HG02981 (cell line): Measurements from ENCODE around the gene PI16.

Experiments used
- ATAC-seq: cut with Tn5 transposase; IDR thresholded peaks from one replicate; pipeline ENCODE4 v1.9.1; 2021; ENCODE audit warnings: mild to moderate bottlenecking, moderate library complexity; ENCODE audit not compliant: unreplicated experiment

Gene PI16

GRCh38 chr6:36997811-36998722, 43.5 kb downstream of the PI16 start:
- no peak for ATAC-seq

GRCh38 chr6:36998723-36999038, 44.1 kb downstream of the PI16 start:
- ATAC-seq = no peak

GRCh38 chr6:36999061-36999750, 44.7 kb downstream of the PI16 start:
- ATAC-seq = no peak

DNA sequence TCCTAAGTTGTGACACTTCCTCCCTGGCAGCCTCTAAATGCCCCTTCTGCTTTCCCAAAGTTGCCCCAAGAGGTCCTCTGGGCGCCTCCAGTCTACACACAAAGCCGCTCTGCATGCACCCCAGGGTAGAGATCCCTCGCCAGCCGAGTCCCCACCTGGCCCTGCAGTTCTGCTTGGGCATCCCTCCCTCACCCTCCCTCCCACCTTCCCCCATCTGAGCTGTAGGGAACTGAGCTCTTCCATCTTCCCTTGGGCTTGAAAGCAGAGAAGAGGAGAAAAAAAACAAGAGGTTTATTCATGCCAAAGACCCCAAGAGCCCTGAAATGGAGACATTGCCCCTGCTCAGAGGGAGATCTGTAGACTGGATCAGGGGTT, 45.2 kb downstream of the PI16 start:
- no peak for ATAC-seq

- ATAC-seq = no peak
Measured at GRCh38 chr6:37004044-37004980, 49.8 kb downstream of the PI16 start.

DNA sequence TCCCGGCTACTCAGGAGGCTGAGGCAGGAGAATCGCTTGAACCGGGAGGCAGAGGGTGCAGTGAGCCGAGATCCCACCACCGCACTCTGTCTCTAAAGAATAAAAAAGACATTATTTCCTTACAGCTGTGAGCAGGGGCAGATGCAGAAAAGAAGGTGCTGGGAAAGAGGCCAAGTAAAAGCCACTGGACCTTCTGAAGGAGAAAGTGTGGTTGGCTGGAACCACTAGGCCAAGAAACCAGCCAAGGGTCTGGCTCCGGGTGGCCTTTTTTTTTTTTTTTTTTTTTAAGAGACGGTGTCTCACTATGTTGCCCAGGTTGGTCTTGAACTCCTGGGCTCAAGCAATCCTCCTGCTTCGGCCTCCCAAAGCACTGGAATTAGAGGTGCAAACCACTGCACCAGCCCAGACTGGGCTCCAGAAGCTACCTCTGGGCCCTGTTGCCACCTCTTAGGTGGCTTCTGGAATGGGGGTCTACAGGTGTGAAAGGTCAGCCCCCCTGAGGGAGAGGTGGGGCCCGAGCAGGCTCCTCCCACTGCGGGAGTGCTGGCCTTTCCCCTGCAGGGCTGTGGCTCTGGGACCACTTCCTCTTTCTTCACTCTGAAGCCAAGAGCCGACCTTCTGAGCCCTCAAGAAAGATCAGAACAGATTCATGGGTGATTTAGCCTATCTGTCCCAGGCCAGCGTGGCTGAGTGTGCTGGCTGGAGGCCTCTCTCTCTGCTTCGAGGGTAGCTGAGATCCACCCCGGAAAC, 50.7 kb downstream of the PI16 start, which contains the start of gene FGD2:
TSS of gene FGD2 (plus strand) at position 595 of the 750 bp plus-strand sequence. CDS start 163 bp downstream, outside the sequence.
- peak; percentile 70 for ATAC-seq

GRCh38 chr6:37005827-37006567, 51.5 kb downstream of the PI16 start:
- no peak for ATAC-seq

- no peak for ATAC-seq
Measured at GRCh38 chr6:37006793-37007339, 52.3 kb downstream of the PI16 start.

- peak; percentile 31 for ATAC-seq
Measured at GRCh38 chr6:37007340-37008043, 53.0 kb downstream of the PI16 start.

DNA sequence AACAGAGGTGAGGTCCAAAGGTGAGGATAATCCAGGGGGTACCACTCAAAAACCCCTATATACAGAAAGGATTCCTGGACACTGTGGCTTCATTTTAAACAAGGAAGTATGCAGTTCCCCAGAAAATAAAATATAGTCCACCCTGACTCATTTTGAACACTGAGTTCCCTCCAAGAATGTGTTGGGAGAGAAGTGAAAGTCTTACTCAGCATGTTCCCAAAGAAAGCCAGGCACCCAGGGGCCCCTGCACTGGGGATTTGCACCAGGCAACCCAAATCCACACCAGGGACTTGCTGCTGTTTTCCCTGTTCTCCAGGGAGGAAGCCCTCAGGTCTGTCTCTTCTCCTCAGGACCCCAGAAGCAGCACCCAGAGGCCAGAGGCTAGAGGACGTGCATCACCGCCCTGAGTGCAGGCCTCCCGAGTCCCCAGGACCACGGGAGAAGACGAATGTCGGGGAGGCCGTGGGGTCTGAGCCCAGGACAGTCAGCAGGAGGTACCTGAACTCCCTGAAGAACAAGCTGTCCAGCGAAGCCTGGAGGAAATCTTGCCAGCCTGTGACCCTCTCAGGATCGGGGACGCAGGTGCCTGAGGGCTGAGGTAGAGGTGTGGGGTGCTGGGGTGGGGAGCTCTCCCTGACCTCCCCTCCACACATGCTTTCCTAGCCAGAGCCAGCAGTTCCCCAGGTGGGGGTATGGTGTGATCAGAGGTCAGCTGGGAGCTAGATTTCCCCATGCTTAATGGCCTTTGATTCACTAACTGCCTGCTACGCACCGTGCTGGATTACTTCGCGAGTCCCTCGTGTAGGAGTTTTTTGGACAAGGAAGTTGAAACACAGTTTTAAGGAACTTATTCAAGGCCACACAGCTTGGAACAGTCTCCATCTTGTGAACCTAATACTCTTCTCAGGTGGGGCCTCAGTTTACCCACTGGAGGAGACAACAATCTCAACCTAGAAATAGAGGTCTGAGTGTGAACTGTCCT, 54.2 kb downstream of the PI16 start:
- ATAC-seq = no peak

DNA sequence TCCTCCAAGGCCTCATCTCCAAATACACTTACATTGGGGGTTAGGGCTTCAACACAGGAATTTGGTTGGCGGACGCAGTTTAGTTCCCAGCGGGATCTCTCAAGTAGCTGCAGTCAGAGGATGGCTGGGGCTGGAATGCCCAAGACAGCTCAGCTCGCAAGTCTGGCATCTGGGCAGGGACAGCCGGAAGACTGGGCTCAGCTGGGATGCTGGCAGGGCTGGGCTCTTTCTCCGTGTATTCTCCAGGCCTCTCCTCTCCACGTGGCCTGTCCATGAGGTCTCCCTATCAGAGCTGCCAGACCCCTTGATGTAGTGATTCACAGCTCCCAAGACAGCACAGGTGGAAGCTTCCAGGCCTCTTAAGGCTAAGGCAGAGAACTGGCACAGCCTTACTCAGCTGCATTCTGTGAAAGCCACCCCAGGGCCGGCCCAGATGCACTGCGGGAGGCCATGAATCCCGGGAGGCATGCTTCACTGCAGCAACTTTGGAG, 55.9 kb downstream of the PI16 start:
- no peak for ATAC-seq

DNA sequence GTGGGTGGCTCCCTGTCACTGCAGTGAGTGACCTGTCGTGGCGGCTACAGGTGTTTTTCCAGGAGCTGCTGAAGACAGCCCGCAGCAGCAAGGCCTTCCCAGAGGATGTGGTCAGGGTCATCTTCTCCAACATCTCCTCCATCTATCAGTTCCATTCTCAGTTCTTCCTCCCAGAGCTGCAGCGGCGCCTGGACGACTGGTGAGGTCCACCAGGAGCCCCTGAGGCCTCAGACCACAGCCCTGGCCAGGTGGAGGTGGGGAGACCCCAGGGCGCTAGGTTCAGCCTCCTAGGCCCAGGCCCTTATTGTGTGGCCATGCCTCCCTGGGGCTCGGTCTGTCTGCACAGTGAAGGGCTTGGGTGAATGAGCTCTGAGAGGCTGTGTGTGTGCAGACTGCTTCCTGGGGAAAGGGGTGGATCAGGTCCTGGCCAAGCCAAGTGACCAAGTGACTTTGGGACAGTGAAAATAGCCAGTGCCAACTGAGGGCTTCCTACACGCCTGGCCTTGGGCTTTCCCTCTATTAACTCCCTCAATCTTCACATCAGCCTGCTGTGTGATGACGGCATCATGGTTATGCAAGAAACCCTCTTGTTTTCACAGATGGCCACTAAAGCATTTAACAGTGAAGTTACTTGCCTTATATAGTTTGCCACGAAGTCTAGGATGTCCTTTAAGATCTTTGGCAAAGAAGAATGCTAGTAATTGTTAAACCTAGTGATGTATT, 57.3 kb downstream of the PI16 start:
- no peak for ATAC-seq

DNA sequence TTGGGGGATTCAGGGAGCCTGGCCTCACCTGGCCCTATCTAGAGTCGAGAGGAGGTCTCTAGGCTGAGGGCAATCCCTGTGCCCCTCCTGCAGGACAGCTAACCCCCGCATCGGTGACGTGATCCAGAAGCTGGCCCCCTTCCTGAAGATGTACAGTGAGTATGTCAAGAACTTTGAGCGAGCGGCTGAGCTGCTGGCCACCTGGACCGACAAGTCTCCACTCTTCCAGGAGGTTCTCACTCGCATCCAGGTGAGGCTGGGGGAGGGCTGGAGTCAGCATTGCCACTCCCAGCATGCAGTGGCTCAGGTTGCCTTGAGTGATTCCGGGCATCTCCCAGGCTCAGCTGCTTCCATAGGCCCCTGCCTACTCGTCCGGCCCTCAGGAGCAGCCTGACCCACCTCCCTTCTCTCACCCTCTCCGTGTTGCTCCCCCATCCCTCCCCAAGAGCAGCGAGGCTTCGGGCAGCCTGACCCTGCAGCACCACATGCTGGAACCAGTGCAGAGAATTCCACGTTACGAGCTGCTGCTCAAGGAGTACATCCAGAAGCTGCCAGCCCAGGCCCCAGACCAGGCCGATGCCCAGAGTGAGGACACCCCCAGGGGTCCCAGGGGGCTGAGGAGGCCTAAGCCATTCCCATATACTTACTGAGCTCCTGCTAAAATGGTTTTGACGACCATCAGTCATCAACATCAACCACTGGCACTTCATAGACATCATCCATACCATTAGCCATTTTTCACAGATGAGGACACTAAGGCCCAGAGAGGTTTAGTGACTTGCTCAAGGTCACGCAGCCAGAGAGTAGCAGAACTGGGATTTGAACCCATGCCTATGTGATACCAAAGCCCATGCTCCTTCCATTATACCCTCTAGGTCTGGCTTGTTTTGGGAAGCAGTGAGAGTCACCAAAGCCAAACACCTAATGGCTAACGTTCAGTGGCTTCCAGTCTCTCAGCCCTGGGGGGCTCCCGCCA, 59.3 kb downstream of the PI16 start:
- no peak for ATAC-seq
